NT2/D1 (cell line): ENCODE results near the gene JTB.
A peak's percentile ranks its signal among the peaks of the same experiment; 100 is the strongest.

ENCODE experiments used
- DNase-seq: peaks from one replicate; pipeline ENCODE4 v3.0.0-alpha.2; 2011; ENCODE audit warnings: low read depth, low spot score
- H3K27me3 ChIP-seq: 2 replicates; pipeline ENCODE4 v1.6.0; 2011; ENCODE audit warnings: mild to moderate bottlenecking; ENCODE audit not compliant: insufficient read length, insufficient read depth
- H3K36me3 ChIP-seq: 2 replicates; pipeline ENCODE4 v1.6.1; 2011; ENCODE audit warnings: mild to moderate bottlenecking, low read length, mixed read lengths; ENCODE audit not compliant: insufficient read depth, insufficient read length
- H3K4me1 ChIP-seq: 2 replicates; pipeline ENCODE4 v1.5.1; 2011; ENCODE audit not compliant: insufficient read depth, insufficient read length
- H3K4me3 ChIP-seq: 2 replicates; pipeline ENCODE4 v1.5.1; 2011; ENCODE audit warnings: low read depth; ENCODE audit not compliant: insufficient read length
- H3K9ac ChIP-seq: 2 replicates; pipeline ENCODE4 v1.6.0; 2011; ENCODE audit warnings: low read depth; ENCODE audit not compliant: insufficient read length
- H3K9me3 ChIP-seq: 2 replicates; pipeline ENCODE4 v1.5.1; 2011; ENCODE audit warnings: mild to moderate bottlenecking, low read length; ENCODE audit not compliant: insufficient read depth
- SUZ12 ChIP-seq: IDR thresholded peaks from 2 replicates; pipeline ENCODE4 v1.6.1; 2011; ENCODE audit not compliant: insufficient read length, insufficient read depth; ENCODE audit errors: extremely low read depth
- YY1 ChIP-seq: IDR thresholded peaks from 2 replicates; pipeline ENCODE4 v1.6.1; 2011; ENCODE audit not compliant: insufficient read length, insufficient read depth
- ZNF274 ChIP-seq: IDR thresholded peaks from 2 replicates; pipeline ENCODE4 v1.6.1; 2011; ENCODE audit warnings: mild to moderate bottlenecking, low read depth, low read length

The JTB gene

DNA sequence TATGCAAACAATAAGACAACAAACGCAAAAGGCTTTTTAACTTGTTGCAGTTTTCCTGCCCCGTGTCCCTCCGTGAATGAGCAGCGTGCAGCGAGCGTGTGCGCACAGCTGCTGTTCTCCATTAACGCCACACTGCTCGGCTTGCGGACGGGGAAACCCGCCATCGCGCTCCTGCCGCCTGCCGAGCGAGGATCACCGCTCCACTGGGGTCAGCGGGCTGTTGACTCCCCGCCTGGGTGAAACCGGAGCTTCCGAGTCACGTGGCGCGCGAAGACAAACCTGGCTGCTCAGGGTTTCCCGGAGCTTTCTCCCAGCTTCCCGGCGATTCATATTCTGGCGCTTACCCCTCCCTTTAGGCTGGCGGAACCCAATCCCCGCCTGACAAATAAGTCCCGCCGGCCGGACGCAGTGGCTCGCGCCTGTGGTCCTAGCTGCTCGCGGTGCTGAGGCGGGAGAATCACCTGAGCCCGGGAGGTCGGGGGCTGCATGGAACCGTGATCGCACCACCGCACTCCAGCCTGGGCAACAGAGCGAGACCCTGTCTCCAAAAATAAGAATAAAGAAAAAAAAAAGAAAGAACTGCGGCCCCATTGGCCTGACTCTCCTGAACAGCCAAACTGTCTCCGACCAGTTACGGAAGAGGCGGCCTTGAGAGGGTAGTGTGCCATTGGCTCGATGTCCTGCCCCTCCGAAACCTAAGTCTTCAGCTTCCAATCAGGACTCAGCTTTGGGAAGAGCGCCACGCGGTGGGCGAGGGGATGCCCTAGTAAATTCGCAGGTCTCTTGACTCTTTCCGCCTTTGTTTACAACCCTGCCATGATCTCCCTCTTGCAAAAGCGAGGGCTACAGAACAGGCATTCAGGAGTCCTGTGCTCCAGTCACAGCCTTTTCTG lies 10.1 kb downstream of the JTB start, which contains the start of gene CREB3L4:
CREB3L4 (plus strand) TSS at position 796 of the 893 bp plus-strand sequence. CDS start 624 bp downstream, outside the sequence.
- H3K9me3 ChIP-seq = no peaks in the 10 kb centered on the region
- peak; percentile 99 for DNase-seq
- no peaks in the 10 kb centered on the region for H3K27me3 ChIP-seq
- H3K4me1 ChIP-seq = peaks cover 4% of the 10 kb centered on the region
- TF ChIP-seq YY1 = peak; percentile 40
- TF ChIP-seq SUZ12 = no peak
- peaks cover 7% of the 10 kb centered on the region for H3K36me3 ChIP-seq
- peak within 1 kb of the TSS; percentile 83 for H3K4me3 ChIP-seq
- peak within 1 kb of the TSS; percentile 98 for H3K9ac ChIP-seq

DNA sequence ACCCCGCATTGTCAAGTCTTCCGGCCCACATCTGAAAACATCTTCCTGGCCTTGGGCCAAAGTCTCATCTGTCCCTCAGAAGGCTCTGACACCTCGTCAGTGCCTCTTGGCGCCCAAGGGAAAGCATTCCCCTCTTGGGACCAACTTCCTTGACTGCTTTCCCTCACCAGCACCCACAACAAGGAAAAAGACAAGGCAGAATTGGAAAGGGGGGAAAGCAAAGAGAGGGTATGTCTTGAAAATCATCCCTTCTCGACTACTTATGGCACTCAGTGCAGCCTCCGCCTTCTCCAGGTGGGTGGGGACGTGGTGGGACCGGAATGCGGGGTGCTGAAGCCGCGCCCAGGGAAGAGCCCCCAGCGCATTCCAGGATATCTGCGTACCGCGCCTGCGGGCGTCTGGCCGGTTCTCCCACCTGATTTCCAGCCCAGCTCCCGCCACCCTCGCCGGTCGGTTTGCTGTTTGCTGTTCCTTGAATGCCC lies 13.6 kb downstream of the JTB start:
- peaks cover 42% of the 10 kb centered on the region for H3K36me3 ChIP-seq
- peak overlapping the region; percentile 55 for H3K4me3 ChIP-seq
- H3K9me3 ChIP-seq = no peaks in the 10 kb centered on the region
- TF ChIP-seq SUZ12 (no peak), YY1 (no peak), ZNF274 (no peak)
- no peaks in the 10 kb centered on the region for H3K27me3 ChIP-seq
- peaks cover 14% of the 10 kb centered on the region for H3K4me1 ChIP-seq
- peak; percentile 74 for DNase-seq
- peak overlapping the region; percentile 91 for H3K9ac ChIP-seq

- Histone ChIP-seq H3K9ac (peak within 1 kb of the TSS; percentile 99), H3K4me3 (peak within 1 kb of the TSS; percentile 97), H3K36me3 (peaks cover 42% of the 10 kb centered on the region), H3K27me3 (no peaks in the 10 kb centered on the region), H3K9me3 (no peaks in the 10 kb centered on the region), H3K4me1 (peaks cover 11% of the 10 kb centered on the region)
- peak; percentile 99 for DNase-seq
- TF ChIP-seq SUZ12 = no peak
- TF ChIP-seq ZNF274 = no peak
- no peak for TF ChIP-seq YY1
Measured at GRCh38 chr1:153963030-153963849, 14.2 kb downstream of the JTB start, which contains the start of gene SLC39A1. Gene SLC39A1 (minus strand): TSS chr1:153963537. CDS start chr1:153962715, 822 bp downstream.

DNA sequence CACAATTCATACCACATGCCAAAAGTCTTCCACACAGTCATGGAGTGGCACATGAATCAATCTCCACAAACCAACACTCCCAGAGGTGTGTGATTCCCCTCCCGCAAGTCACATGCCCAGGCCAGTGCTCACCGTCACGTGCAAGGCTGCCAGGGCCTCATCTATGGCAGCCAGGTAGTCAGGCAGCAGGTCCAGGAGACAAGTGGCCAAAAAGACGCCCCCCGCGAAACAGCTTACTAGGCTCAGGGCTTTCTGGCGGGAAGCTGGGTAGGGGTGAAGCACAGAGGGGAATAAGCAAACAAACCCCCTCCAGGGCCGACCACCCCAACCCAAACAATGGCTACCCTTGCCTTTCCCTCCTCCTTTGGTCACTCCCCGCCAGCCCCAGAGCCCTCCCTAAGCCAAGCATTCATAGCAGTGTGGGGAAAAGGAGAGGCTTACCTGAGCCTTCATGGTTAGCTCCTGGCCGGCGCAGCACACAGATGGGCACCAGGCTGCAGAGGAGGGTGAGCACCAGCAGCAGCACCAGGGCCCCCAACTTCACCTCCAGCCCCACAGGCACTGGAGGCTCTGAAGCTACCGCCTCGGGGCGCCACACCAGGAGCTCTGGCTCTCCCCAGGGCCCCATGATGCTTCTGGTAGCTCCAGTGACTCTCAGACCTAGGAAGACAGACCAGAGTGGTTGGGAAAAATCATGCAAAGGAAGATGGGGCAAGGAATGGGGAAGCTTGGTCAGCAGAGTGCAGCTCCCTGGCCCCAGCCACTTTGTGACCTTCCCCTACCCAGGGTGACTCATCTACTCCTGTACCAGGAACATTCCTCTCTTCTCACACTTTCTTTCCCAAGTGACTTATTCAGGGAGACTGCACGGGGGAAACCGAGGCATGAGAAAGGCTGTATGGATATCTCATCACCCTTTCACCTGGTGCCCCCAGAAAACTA lies 15.1 kb downstream of the JTB start:
- H3K4me3 ChIP-seq = peak overlapping the region; percentile 97
- DNase-seq = no peak
- H3K9ac ChIP-seq = peak overlapping the region; percentile 99
- no peak for TF ChIP-seq SUZ12
- TF ChIP-seq ZNF274 = no peak
- TF ChIP-seq YY1 = no peak
- peaks cover 42% of the 10 kb centered on the region for H3K36me3 ChIP-seq
- H3K27me3 ChIP-seq = no peaks in the 10 kb centered on the region
- H3K9me3 ChIP-seq = no peaks in the 10 kb centered on the region
- peaks cover 11% of the 10 kb centered on the region for H3K4me1 ChIP-seq

DNA sequence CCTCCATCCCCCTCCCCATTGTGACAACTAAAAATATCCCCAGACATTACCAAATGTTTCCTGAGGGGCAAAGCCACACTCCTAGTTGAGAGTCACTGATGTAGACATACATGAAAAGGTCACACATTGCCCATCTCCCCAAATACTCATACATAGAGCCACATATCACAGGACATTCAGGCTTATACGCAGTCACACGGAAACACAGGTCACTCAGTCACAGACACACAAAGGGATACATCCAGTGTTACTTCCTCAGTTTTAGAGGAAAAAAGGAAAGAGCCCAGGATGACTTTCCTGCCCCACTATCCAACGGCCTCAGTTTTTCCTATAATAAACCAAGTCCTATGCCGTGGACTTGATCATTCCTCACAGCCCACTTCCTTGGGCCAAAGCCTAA lies 16.1 kb downstream of the JTB start:
- H3K9me3 ChIP-seq = no peaks in the 10 kb centered on the region
- H3K27me3 ChIP-seq = no peaks in the 10 kb centered on the region
- DNase-seq = no peak
- H3K36me3 ChIP-seq = peaks cover 42% of the 10 kb centered on the region
- TF ChIP-seq ZNF274 = no peak
- TF ChIP-seq YY1 = no peak
- no peak for TF ChIP-seq SUZ12
- peak overlapping the region; percentile 97 for H3K4me3 ChIP-seq
- H3K4me1 ChIP-seq = peaks cover 17% of the 10 kb centered on the region
- peak overlapping the region; percentile 99 for H3K9ac ChIP-seq

DNA sequence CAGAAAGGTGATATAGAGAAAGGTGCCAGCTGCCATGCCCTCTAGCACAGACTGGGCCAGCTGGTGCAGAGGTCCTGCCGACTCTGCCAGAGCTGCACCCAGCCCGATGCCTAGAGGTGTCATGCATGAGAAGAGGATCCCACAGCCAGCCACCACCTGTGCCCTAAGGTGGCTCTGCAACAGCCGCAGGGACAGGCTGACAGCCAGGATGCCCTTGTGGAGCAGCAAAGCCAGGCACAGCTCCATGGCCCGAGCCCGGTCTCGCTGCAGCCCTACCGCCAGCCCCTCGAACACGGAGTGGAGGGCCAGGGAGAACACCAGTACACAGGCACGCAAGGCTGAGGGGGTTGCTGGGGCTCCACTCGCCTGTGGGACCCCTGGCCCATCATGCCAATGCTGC lies 17.3 kb downstream of the JTB start:
- Histone ChIP-seq H3K27me3 (no peaks in the 10 kb centered on the region), H3K36me3 (peaks cover 38% of the 10 kb centered on the region), H3K4me3 (no peak overlapping the region), H3K9me3 (no peaks in the 10 kb centered on the region), H3K9ac (peak overlapping the region; percentile 52), H3K4me1 (peaks cover 23% of the 10 kb centered on the region)
- DNase-seq = no peak
- TF ChIP-seq SUZ12 = no peak
